HG03460 (cell line): ENCODE data around the gene LHX6.

Experiments
- ATAC-seq: cut with Tn5 transposase; IDR thresholded peaks from one replicate; pipeline ENCODE4 v1.9.1; 2021; ENCODE audit not compliant: unreplicated experiment

Gene LHX6

GRCh38 chr9:122216798-122217418 lies 11.8 kb downstream of the LHX6 start:
- no peak for ATAC-seq

GRCh38 chr9:122216138-122216797 lies 12.5 kb downstream of the LHX6 start:
- ATAC-seq, result no peak

GRCh38 chr9:122215663-122216062 lies 13.1 kb downstream of the LHX6 start:
- no peak for ATAC-seq

- ATAC-seq, result no peak
These were observed 14.2 kb downstream of the LHX6 start for GRCh38 chr9:122214507-122214906.

GRCh38 chr9:122213589-122214413 lies 15.0 kb downstream of the LHX6 start:
- peak; percentile 61 for ATAC-seq

- ATAC-seq, result no peak
These were observed 15.6 kb downstream of the LHX6 start for GRCh38 chr9:122213102-122213588.

GRCh38 chr9:122212473-122213004 lies 16.2 kb downstream of the LHX6 start:
- ATAC-seq, result no peak

GRCh38 chr9:122209451-122209850 lies 19.3 kb downstream of the LHX6 start:
- ATAC-seq, result no peak

GRCh38 chr9:122207096-122207495 lies 21.7 kb downstream of the LHX6 start:
- ATAC-seq, result no peak

GRCh38 chr9:122206118-122207046 lies 22.4 kb downstream of the LHX6 start:
- no peak for ATAC-seq

GRCh38 chr9:122205176-122205575 lies 23.6 kb downstream of the LHX6 start:
- ATAC-seq, result no peak

- no peak for ATAC-seq
These were observed 24.3 kb downstream of the LHX6 start for GRCh38 chr9:122204491-122204890.

GRCh38 chr9:122204055-122204454 lies 24.7 kb downstream of the LHX6 start:
- ATAC-seq, result no peak

GRCh38 chr9:122202111-122202510 lies 26.6 kb downstream of the LHX6 start:
- ATAC-seq, result no peak

GRCh38 chr9:122201641-122202040 lies 27.1 kb downstream of the LHX6 start:
- ATAC-seq, result no peak

- ATAC-seq, result no peak
These were observed 27.7 kb downstream of the LHX6 start for GRCh38 chr9:122200960-122201595.

GRCh38 chr9:122197882-122198281 lies 30.9 kb downstream of the LHX6 start:
- no peak for ATAC-seq

GRCh38 chr9:122197426-122197825 lies 31.3 kb downstream of the LHX6 start:
- no peak for ATAC-seq

GRCh38 chr9:122195875-122196274 lies 32.9 kb downstream of the LHX6 start:
- ATAC-seq, result no peak

GRCh38 chr9:122193651-122194050 lies 35.1 kb downstream of the LHX6 start:
- no peak for ATAC-seq
